ENCODE measurements around the gene GABRB1.
A peak's percentile ranks its signal among the peaks of the same experiment; 100 is the strongest.

GABRB1 gene

DNA sequence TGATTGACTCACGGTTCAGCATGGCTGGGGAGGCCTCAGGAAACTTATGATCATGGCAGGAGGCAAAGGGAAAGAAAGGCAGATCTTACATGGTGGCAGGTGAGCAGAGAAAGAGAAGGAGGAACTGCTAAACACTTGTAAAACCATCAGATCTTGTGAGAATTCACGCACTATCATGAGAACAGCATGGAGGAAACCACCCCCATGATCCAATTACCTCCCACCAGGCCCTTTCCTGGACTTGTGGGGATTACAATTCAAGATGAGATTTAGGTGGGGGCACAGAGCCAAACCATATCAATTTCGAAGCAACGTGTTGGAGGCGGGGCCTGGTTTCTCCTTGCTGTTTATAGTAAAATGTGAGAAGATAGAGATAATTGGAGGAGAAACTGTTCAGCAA, 167.4 kb downstream of the GABRB1 start:
- Histone ChIP-seq H3K9me2 (replicated peaks; ENCODE audit: insufficient read depth, low read length) (no peaks in the 10 kb centered on the region), H3K27me3 (replicated peaks; ENCODE audit: insufficient read depth, low read length) (no peaks in the 10 kb centered on the region), H3K4me3 (ENCODE audit: low read length) (no peak overlapping the region), H3K9ac (ENCODE audit: low read length) (no peak overlapping the region), H3K36me3 (replicated peaks; ENCODE audit: insufficient read depth, low read length) (no peaks in the 10 kb centered on the region), H4K20me1 (ENCODE audit: insufficient read depth, low read length) (no peaks in the 10 kb centered on the region), H3K4me1 (ENCODE audit: low read length) (no peaks in the 10 kb centered on the region), H3K27ac (ENCODE audit: low read length) (no peak overlapping the region), H2AFZ (ENCODE audit: low read length) (no peak overlapping the region), H3F3A (ENCODE audit: insufficient read depth, low read length) (no peaks in the 10 kb centered on the region), H3K9me3 (replicated peaks; ENCODE audit: insufficient read depth, low read length) (no peaks in the 10 kb centered on the region), H3K79me2 (ENCODE audit: low read length) (no peaks in the 10 kb centered on the region), H3K4me2 (ENCODE audit: low read depth, low read length) (no peak overlapping the region)
- TF ChIP-seq EZH2phosphoT487 (IDR thresholded peaks at IDR 0.05; ENCODE audit: low read length): no peak
- TF ChIP-seq EZH2 (optimal IDR thresholded peaks at IDR 0.05; ENCODE audit: low read depth, low read length): no peak
- TF ChIP-seq, protein P1, sequence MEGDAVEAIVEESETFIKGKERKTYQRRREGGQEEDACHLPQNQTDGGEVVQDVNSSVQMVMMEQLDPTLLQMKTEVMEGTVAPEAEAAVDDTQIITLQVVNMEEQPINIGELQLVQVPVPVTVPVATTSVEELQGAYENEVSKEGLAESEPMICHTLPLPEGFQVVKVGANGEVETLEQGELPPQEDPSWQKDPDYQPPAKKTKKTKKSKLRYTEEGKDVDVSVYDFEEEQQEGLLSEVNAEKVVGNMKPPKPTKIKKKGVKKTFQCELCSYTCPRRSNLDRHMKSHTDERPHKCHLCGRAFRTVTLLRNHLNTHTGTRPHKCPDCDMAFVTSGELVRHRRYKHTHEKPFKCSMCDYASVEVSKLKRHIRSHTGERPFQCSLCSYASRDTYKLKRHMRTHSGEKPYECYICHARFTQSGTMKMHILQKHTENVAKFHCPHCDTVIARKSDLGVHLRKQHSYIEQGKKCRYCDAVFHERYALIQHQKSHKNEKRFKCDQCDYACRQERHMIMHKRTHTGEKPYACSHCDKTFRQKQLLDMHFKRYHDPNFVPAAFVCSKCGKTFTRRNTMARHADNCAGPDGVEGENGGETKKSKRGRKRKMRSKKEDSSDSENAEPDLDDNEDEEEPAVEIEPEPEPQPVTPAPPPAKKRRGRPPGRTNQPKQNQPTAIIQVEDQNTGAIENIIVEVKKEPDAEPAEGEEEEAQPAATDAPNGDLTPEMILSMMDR (IDR thresholded peaks at IDR 0.05; ENCODE audit: low read length): no peak
- DNase-seq: no peak

DNA sequence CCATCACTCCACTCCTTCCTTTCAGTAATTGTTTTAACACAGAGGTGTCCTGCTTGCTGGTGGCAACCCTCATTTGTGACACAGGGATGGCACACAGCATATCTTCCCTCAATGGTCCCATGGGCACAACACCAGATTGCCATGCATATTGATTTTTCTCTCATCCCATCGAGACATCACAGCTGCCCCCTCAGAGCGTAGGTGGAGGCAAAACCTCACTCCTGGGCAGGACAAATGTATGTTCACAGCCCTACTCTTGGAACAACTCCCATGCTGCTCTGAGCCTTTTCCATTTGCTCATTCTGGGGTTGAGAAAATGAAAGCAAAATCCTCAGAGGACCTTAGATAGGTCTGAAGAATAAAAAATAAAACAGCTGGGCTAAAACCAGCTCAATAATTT, 172.2 kb downstream of the GABRB1 start:
- H3K9me2 ChIP-seq (replicated peaks; ENCODE audit: insufficient read depth, low read length): no peaks in the 10 kb centered on the region
- no peaks in the 10 kb centered on the region for H3K4me1 ChIP-seq (ENCODE audit: low read length)
- H3K4me2 ChIP-seq (ENCODE audit: low read depth, low read length): no peak overlapping the region; the same call in 1 of the 2 replicates
- H3K27me3 ChIP-seq (replicated peaks; ENCODE audit: insufficient read depth, low read length): no peaks in the 10 kb centered on the region
- no peaks in the 10 kb centered on the region for H3K36me3 ChIP-seq (replicated peaks; ENCODE audit: insufficient read depth, low read length)
- H4K20me1 ChIP-seq (ENCODE audit: insufficient read depth, low read length): no peaks in the 10 kb centered on the region
- no peak overlapping the region for H3K9ac ChIP-seq (ENCODE audit: low read length)
- no peak for DNase-seq
- no peak overlapping the region for H3K27ac ChIP-seq (ENCODE audit: low read length)
- 0 out of 2 replicates have a peak overlapping the region, but pooled peaks have one; percentile 15 for H2AFZ ChIP-seq (ENCODE audit: low read length)
- H3K4me3 ChIP-seq (ENCODE audit: low read length): no peak overlapping the region
- no peaks in the 10 kb centered on the region for H3K9me3 ChIP-seq (replicated peaks; ENCODE audit: insufficient read depth, low read length)
- no peak for TF ChIP-seq EZH2 (optimal IDR thresholded peaks at IDR 0.05; ENCODE audit: low read depth, low read length)
- TF ChIP-seq EZH2phosphoT487 (IDR thresholded peaks at IDR 0.05; ENCODE audit: low read length): no peak
- TF ChIP-seq, protein P1 (IDR thresholded peaks at IDR 0.05; ENCODE audit: low read length): no peak
- no peaks in the 10 kb centered on the region for H3K79me2 ChIP-seq (ENCODE audit: low read length)
- no peaks in the 10 kb centered on the region for H3F3A ChIP-seq (ENCODE audit: insufficient read depth, low read length)

- no peak overlapping the region for H3K4me2 ChIP-seq (ENCODE audit: low read depth, low read length)
- H4K20me1 ChIP-seq (ENCODE audit: insufficient read depth, low read length): no peaks in the 10 kb centered on the region
- H3K79me2 ChIP-seq (ENCODE audit: low read length): no peaks in the 10 kb centered on the region
- no peak for DNase-seq
- no peak overlapping the region for H3K9ac ChIP-seq (ENCODE audit: low read length)
- H3K27ac ChIP-seq (ENCODE audit: low read length): no peak overlapping the region
- no peaks in the 10 kb centered on the region for H3K36me3 ChIP-seq (replicated peaks; ENCODE audit: insufficient read depth, low read length)
- H3K4me1 ChIP-seq (ENCODE audit: low read length): no peaks in the 10 kb centered on the region
- H2AFZ ChIP-seq (ENCODE audit: low read length): no peak overlapping the region
- no peaks in the 10 kb centered on the region for H3F3A ChIP-seq (ENCODE audit: insufficient read depth, low read length)
- TF ChIP-seq EZH2 (optimal IDR thresholded peaks at IDR 0.05; ENCODE audit: low read depth, low read length): no peak
- no peak for TF ChIP-seq EZH2phosphoT487 (IDR thresholded peaks at IDR 0.05; ENCODE audit: low read length)
- TF ChIP-seq, protein P1 (IDR thresholded peaks at IDR 0.05; ENCODE audit: low read length): no peak
- H3K9me3 ChIP-seq (replicated peaks; ENCODE audit: insufficient read depth, low read length): no peaks in the 10 kb centered on the region
- no peaks in the 10 kb centered on the region for H3K27me3 ChIP-seq (replicated peaks; ENCODE audit: insufficient read depth, low read length)
- no peaks in the 10 kb centered on the region for H3K9me2 ChIP-seq (replicated peaks; ENCODE audit: insufficient read depth, low read length)
- H3K4me3 ChIP-seq (ENCODE audit: low read length): no peak overlapping the region
These were observed 176.2 kb downstream of the GABRB1 start for GRCh38 chr4:47207555-47207954.
